Panc1 (cell line): Measurements from ENCODE around the gene MSI2. TPM values are rescaled to one million over a fixed set of nuclear protein-coding genes. Genes with fewer than 3 reads are reported as not detected.

ENCODE experiments used
- ATAC-seq: fragments of 200-7000 bp; cut with Tn5 transposase; 2 replicates; pipeline ENCODE4 v1.9.1; 2020; ENCODE audit warnings: mild to moderate bottlenecking, moderate library complexity
- BruUV-seq: library from RNA; stranded (reverse); fragments of 400-500 nt; replicated peaks from 2 replicates; lab custom pipeline; 2021; lab: Mats Ljungman, UMichigan
- CTCF ChIA-PET: fragments of 300-600 bp; sonication (Branson Sonifier 250); formaldehyde crosslinking; loops from one replicate; lab custom pipeline; 2022; ENCODE audit warnings: antibody characterized with exemption; lab: Charles Lee
- POLR2A ChIA-PET: fragments of 300-600 bp; sonication (Branson Sonifier 250); formaldehyde crosslinking; loops from one replicate; lab custom pipeline; 2022; ENCODE audit warnings: antibody characterized with exemption; lab: Charles Lee
- DNase-seq: peaks from one replicate; pipeline ENCODE4 v3.0.0-alpha.2; 2010; ENCODE audit warnings: low read depth, low spot score
- H3K27ac ChIP-seq: 2 replicates; pipeline ENCODE4 v1.5.1; 2011; ENCODE audit warnings: mild to moderate bottlenecking, low read length, inconsistent platforms
- H3K27me3 ChIP-seq: fragments of 200-500 bp; sonication (Bioruptor generic); 2 replicates; pipeline ENCODE4 v1.6.0; 2014; ENCODE audit warnings: low read length, inconsistent platforms; ENCODE audit not compliant: control insufficient read depth, insufficient read depth
- H3K36me3 ChIP-seq: fragments of 200-500 bp; sonication (Bioruptor generic); 2 replicates; pipeline ENCODE4 v1.5.1; 2014; ENCODE audit warnings: inconsistent platforms, mild to moderate bottlenecking, low read length, moderate library complexity; ENCODE audit not compliant: control insufficient read depth, insufficient read depth
- H3K4me1 ChIP-seq: 2 replicates; pipeline ENCODE4 v1.5.1; 2011; ENCODE audit warnings: inconsistent platforms, mild to moderate bottlenecking, low read length, moderate library complexity; ENCODE audit not compliant: control insufficient read depth, insufficient read depth
- H3K4me3 ChIP-seq, 2 experiments: 2 replicates each; pipeline ENCODE4 v1.5.1; 2011 to 2012; ENCODE audit warnings: low read depth in 2 of 2, low read length in 2 of 2, mild to moderate bottlenecking in 2 of 2, inconsistent platforms in 1 of 2, moderate library complexity in 1 of 2
- H3K9me3 ChIP-seq: fragments of 200-500 bp; sonication (Bioruptor generic); 2 replicates; pipeline ENCODE4 v1.5.1; 2014; ENCODE audit warnings: low read depth, mild to moderate bottlenecking, inconsistent platforms, low read length, moderate library complexity; ENCODE audit not compliant: control insufficient read depth, insufficient read depth
- POLR2AphosphoS5 ChIP-seq: IDR thresholded peaks from 2 replicates; pipeline ENCODE4 v1.6.1; 2012; ENCODE audit warnings: mild to moderate bottlenecking, low read depth, low read length, moderate library complexity
- REST ChIP-seq, 2 experiments: IDR thresholded peaks; 2 replicates each; pipeline ENCODE4 v1.6.1; 2011 to 2012; ENCODE audit warnings: low read depth in 2 of 2, control low read depth in 1 of 2, low read length in 1 of 2, mild to moderate bottlenecking in 1 of 2, moderate library complexity in 1 of 2; ENCODE audit not compliant: insufficient read depth in 1 of 2
- SIN3A ChIP-seq: IDR thresholded peaks from 2 replicates; pipeline ENCODE4 v1.6.1; 2012; ENCODE audit warnings: low read depth, mild to moderate bottlenecking, low read length, moderate library complexity, borderline replicate concordance; ENCODE audit not compliant: insufficient read depth
- TCF7L2 ChIP-seq: IDR thresholded peaks from 2 replicates; pipeline ENCODE4 v1.6.1; 2011; ENCODE audit warnings: mild to moderate bottlenecking, low read depth, low read length, inconsistent platforms
- in situ Hi-C: cut with HindIII; loops from 2 replicates; pipeline ENCODE4 v1.10.0; 2016; ENCODE audit warnings: low sequenced_read_pairs, low pct_unique_long_range_greater_than_20kb
- intact Hi-C: fragments of 100-400 bp; cut with micrococcal nuclease; formaldehyde crosslinking; loops from one replicate; pipeline ENCODE4 v1.10.0; 2022; ENCODE audit not compliant: unreplicated experiment
- total RNA-seq: library from RNA; stranded (reverse); gene quantifications from one replicate; pipeline ENCODE4 v1.2.1, GENCODE V29; 2021; ENCODE audit not compliant: unreplicated experiment
- TF ChIP-seq, protein P1 (sequence below): fragments of 450-650 bp; IDR thresholded peaks from 2 replicates; pipeline ENCODE4 v1.5.1; 2017; ENCODE audit warnings: mild to moderate bottlenecking

MSI2 gene
- total RNA-seq, 1 experiment from 2014 or later = 38.5 TPM

- TF ChIP-seq REST (IDR thresholded peaks at IDR 0.05; ENCODE audit: insufficient read depth in 1 of 2, low read depth in 2 of 2, low read length in 1 of 2) (no peak), SIN3A (no peak), POLR2AphosphoS5 (no peak), TCF7L2 (no peak)
- TF ChIP-seq, protein P1, sequence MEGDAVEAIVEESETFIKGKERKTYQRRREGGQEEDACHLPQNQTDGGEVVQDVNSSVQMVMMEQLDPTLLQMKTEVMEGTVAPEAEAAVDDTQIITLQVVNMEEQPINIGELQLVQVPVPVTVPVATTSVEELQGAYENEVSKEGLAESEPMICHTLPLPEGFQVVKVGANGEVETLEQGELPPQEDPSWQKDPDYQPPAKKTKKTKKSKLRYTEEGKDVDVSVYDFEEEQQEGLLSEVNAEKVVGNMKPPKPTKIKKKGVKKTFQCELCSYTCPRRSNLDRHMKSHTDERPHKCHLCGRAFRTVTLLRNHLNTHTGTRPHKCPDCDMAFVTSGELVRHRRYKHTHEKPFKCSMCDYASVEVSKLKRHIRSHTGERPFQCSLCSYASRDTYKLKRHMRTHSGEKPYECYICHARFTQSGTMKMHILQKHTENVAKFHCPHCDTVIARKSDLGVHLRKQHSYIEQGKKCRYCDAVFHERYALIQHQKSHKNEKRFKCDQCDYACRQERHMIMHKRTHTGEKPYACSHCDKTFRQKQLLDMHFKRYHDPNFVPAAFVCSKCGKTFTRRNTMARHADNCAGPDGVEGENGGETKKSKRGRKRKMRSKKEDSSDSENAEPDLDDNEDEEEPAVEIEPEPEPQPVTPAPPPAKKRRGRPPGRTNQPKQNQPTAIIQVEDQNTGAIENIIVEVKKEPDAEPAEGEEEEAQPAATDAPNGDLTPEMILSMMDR = no peak
- no peak overlapping the region for H3K27ac ChIP-seq
- H3K27me3 ChIP-seq = no peaks in the 10 kb centered on the region
- DNase-seq (no peak), ATAC-seq (no peak)
- no peaks in the 10 kb centered on the region for H3K4me1 ChIP-seq
- no peak overlapping the region for H3K4me3 ChIP-seq
- ChIA-PET POLR2A (no interaction called here), CTCF (no interaction called here)
- intact Hi-C loops (no loop called here), in situ Hi-C loops (no loop called here)
- no peaks in the 10 kb centered on the region for H3K36me3 ChIP-seq
- no TSS peak for BruUV-seq
- no peaks in the 10 kb centered on the region for H3K9me3 ChIP-seq
Observed at GRCh38 chr17:57285701-57286100, 29.4 kb downstream of the MSI2 start.

DNA sequence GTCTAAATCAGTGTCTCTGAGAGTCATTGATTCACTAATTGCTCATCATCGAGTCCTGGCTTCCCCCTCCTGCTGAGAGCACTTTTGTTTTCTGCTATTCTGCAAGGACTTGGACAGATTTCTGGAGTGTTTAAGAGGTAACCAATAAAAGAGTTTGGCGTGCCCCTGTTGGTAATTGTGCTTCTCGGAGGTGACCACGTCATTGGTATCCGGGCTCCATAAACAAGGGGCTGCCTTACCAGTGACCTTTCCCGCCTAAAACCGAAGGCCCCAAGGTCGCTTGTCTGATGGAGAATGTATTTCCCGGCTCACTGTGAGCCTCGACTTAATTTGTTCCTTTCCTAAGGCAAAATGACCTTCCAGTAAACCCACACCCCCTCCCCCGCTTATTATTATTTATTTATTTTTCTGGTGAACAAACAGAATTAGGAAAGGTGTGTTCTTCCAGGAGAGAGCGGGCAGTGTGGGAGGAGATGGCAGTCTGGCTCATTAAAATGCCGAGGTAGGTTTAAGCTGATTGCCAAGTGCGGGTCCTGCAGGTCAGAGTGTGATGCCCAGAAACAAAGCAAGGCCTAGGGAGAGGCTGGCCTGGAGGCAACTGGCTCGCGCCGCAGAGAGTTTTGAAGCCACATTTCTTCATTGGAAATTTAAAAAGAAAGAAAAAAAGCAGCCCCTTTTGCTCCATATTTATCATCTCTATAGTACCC lies 30.2 kb downstream of the MSI2 start:
- ChIA-PET POLR2A (no interaction called here), CTCF (no interaction called here)
- no TSS peak for BruUV-seq
- intact Hi-C loops = no loop called here
- no peaks in the 10 kb centered on the region for H3K9me3 ChIP-seq
- TF ChIP-seq SIN3A = no peak
- TF ChIP-seq TCF7L2 = no peak
- no peak for TF ChIP-seq REST (IDR thresholded peaks at IDR 0.05; ENCODE audit: insufficient read depth in 1 of 2, low read depth in 2 of 2, low read length in 1 of 2)
- TF ChIP-seq, protein P1 = no peak
- no peak for TF ChIP-seq POLR2AphosphoS5
- in situ Hi-C loops = no loop called here
- ATAC-seq = no peak
- H3K4me3 ChIP-seq = no peak overlapping the region
- no peaks in the 10 kb centered on the region for H3K27me3 ChIP-seq
- no peak for DNase-seq
- no peaks in the 10 kb centered on the region for H3K4me1 ChIP-seq
- no peaks in the 10 kb centered on the region for H3K36me3 ChIP-seq
- no peak overlapping the region for H3K27ac ChIP-seq
